GM12878 (cell line): ENCODE data around the gene ZNF618. TPM values are rescaled to one million over a fixed set of nuclear protein-coding genes. Genes with fewer than 3 reads are reported as not detected.

Experiments used
- ATAC-seq: fragments of 200-7000 bp; cut with Tn5 transposase; 3 replicates; pipeline ENCODE4 v1.9.1; 2020; ENCODE audit warnings: mild to moderate bottlenecking, moderate library complexity
- BruUV-seq: library from RNA; stranded (reverse); fragments of 400-500 nt; replicated peaks from 2 replicates; lab custom pipeline; 2021; lab: Mats Ljungman, UMichigan
- CTCF ChIA-PET: fragments of 300-600 bp; sonication (Branson Sonifier 250); formaldehyde crosslinking; extraction: SDS; loops from one replicate; lab custom pipeline; 2021; ENCODE audit warnings: inconsistent platforms; lab: Yijun Ruan, JAX
- POLR2A ChIA-PET: fragments of 350-600 bp; formaldehyde crosslinking; extraction: SDS; loops from one replicate; lab custom pipeline; 2021; ENCODE audit warnings: inconsistent platforms; lab: Charles Lee
- RAD21 ChIA-PET: fragments of 300-600 bp; sonication (Branson Sonifier 250); formaldehyde crosslinking; loops from one replicate; lab custom pipeline; 2023; ENCODE audit warnings: antibody characterized with exemption; ENCODE audit not compliant: unreplicated experiment; lab: Charles Lee
- SMC1A ChIA-PET: fragments of 300-600 bp; sonication (Branson Sonifier 250); formaldehyde crosslinking; loops from one replicate; lab custom pipeline; 2023; ENCODE audit not compliant: unreplicated experiment, uncharacterized antibody; lab: Charles Lee
- DNase-seq: peaks from one replicate; pipeline ENCODE4 v3.0.0-alpha.2; 2011; ENCODE audit warnings: low read depth, low spot score
- FAIRE-seq: peaks from 3 replicates; lab custom pipeline; 2011; peaks lifted over from hg19 to GRCh38; lab: Jason Lieb, UNC
- H2AFZ ChIP-seq: 2 replicates; pipeline ENCODE4 v1.6.0; 2011; ENCODE audit warnings: low read depth, low read length, control low read depth; ENCODE audit not compliant: control insufficient read depth
- H3K27ac ChIP-seq: 2 replicates; pipeline ENCODE4 v1.5.1; 2011; ENCODE audit warnings: control low read depth; ENCODE audit not compliant: control insufficient read depth, insufficient read depth
- H3K27me3 ChIP-seq, 2 experiments: replicated peaks in 1 of 2; 2 replicates each; pipeline versions ENCODE4 v1.6.0 to v1.6.1; 2011; ENCODE audit warnings: low read length in 1 of 2; ENCODE audit not compliant: control insufficient read depth in 2 of 2, insufficient read depth in 2 of 2
- H3K36me3 ChIP-seq, 2 experiments: 2 replicates each; pipeline ENCODE4 v1.5.1; 2011; ENCODE audit warnings: low read length in 1 of 2; ENCODE audit not compliant: control insufficient read depth in 2 of 2, insufficient read depth in 2 of 2
- H3K4me1 ChIP-seq: 2 replicates; pipeline ENCODE4 v1.6.1; 2011; ENCODE audit warnings: mild to moderate bottlenecking, low read length, moderate library complexity, mixed read lengths; ENCODE audit not compliant: control insufficient read depth, insufficient read depth
- H3K4me2 ChIP-seq: 2 replicates; pipeline ENCODE4 v1.6.0; 2011; ENCODE audit warnings: control low read depth; ENCODE audit not compliant: control insufficient read depth, insufficient read depth
- H3K4me3 ChIP-seq: fragments of 200-600 bp; sonication (generic); 2 replicates; pipeline ENCODE4 v1.5.1; 2016
- H3K79me2 ChIP-seq: 2 replicates; pipeline ENCODE4 v1.6.0; 2011; ENCODE audit warnings: low read length; ENCODE audit not compliant: control insufficient read depth, insufficient read depth
- H3K9ac ChIP-seq: 2 replicates; pipeline ENCODE4 v1.8.0; 2011; ENCODE audit warnings: low read length, control low read depth, mixed read lengths; ENCODE audit not compliant: control insufficient read depth, insufficient read depth
- H3K9me3 ChIP-seq: replicated peaks from 3 replicates; pipeline ENCODE4 v1.5.1; 2011; ENCODE audit warnings: mild to moderate bottlenecking, low read length; ENCODE audit not compliant: control insufficient read depth, insufficient read depth
- H4K20me1 ChIP-seq: 2 replicates; pipeline ENCODE4 v1.6.0; 2011; ENCODE audit not compliant: control insufficient read depth, insufficient read depth
- CHD2 ChIP-seq: IDR thresholded peaks from 2 replicates; pipeline ENCODE4 v1.6.1; 2011; ENCODE audit warnings: low read depth, low read length, improper control_type of control experiment, borderline replicate concordance
- FOXM1 ChIP-seq: IDR thresholded peaks from 2 replicates; pipeline ENCODE4 v1.6.1; 2012; ENCODE audit warnings: low read depth, mild to moderate bottlenecking, inconsistent platforms, low read length, moderate library complexity
- IRF4 ChIP-seq: IDR thresholded peaks from 2 replicates; pipeline ENCODE4 v1.6.1; 2011; ENCODE audit warnings: low read depth, low read length
- JUNB ChIP-seq: IDR thresholded peaks from 2 replicates; pipeline ENCODE4 v1.6.1; 2016; ENCODE audit warnings: antibody characterized with exemption, mild to moderate bottlenecking
- PAX8 ChIP-seq: fragments of 450-650 bp; IDR thresholded peaks from 2 replicates; pipeline ENCODE4 v1.6.1; 2017; ENCODE audit warnings: mild to moderate bottlenecking, moderate library complexity
- POLR2AphosphoS5 ChIP-seq: IDR thresholded peaks from 2 replicates; pipeline ENCODE4 v1.6.1; 2011; ENCODE audit warnings: mild to moderate bottlenecking, low read length, inconsistent platforms
- SIN3A ChIP-seq: IDR thresholded peaks from 2 replicates; pipeline ENCODE4 v1.6.1; 2012; ENCODE audit warnings: low read depth, low read length, improper control_type of control experiment
- SMAD1 ChIP-seq: fragments of 450-650 bp; IDR thresholded peaks from 2 replicates; pipeline ENCODE4 v1.6.1; 2018; ENCODE audit warnings: mild to moderate bottlenecking, low read depth; ENCODE audit not compliant: partially characterized antibody
- TAF1 ChIP-seq: IDR thresholded peaks from 2 replicates; pipeline ENCODE4 v1.6.1; 2011; ENCODE audit warnings: mild to moderate bottlenecking, low read depth, low read length, borderline replicate concordance
- TARDBP ChIP-seq: IDR thresholded peaks from 2 replicates; pipeline ENCODE4 v1.6.1; 2016; ENCODE audit warnings: borderline replicate concordance
- WGBS: methylation state at CpG from one replicate; pipeline ENCODE4 v1.1.6; 2016; ENCODE audit warnings: low lambda C conversion rate; ENCODE audit not compliant: insufficient replicate concordance, insufficient coverage; ENCODE audit errors: missing lambda C conversion rate; 5-methylcytosine and 5-hydroxymethylcytosine counted together
- in situ Hi-C: fragments of 300-500 bp; cut with MboI; formaldehyde crosslinking; loops from 9 replicates; pipeline ENCODE4 v1.14.3; 2018; ENCODE audit warnings: mixed read lengths
- intact Hi-C: fragments of 100-400 bp; cut with micrococcal nuclease; formaldehyde crosslinking; loops from one replicate; pipeline ENCODE4 v1.14.2; 2022; ENCODE audit not compliant: unreplicated experiment
- polyA plus RNA-seq, 11 experiments: library from polyadenylated mRNA; depleted of rRNA in 4 of 11; unstranded in 6 of 11; stranded (reverse) in 5 of 11; fragments of >200 nt; fragmentation: Nextera tagmentation in 4 of 11; fragmentation: Illumina TruSeq in 1 of 11; extraction: Ambion mirVana in 4 of 11; extraction: Trizol in 1 of 11; gene quantifications; 1 replicate in 1 of 11; 2 replicates in 10 of 11; pipeline versions ENCODE4 v1.2.1 to v1.2.3, GENCODE V29; 2011 to 2016; ENCODE audit warnings: inconsistent platforms in 2 of 11, missing spikeins in 2 of 11, low read depth in 1 of 11
- total RNA-seq, 4 experiments: library from RNA; depleted of rRNA in 3 of 4; stranded (reverse); fragments of >200 nt in 3 of 4; fragmentation: Illumina TruSeq in 1 of 4; extraction: Trizol in 1 of 4; gene quantifications; 2 replicates each; pipeline versions ENCODE4 v1.2.1 to v1.2.3, GENCODE V29; 2013 to 2021
- TF ChIP-seq, protein P1 (sequence below): fragments of 450-650 bp; IDR thresholded peaks from 2 replicates; pipeline ENCODE4 v1.6.1; 2016; ENCODE audit warnings: mild to moderate bottlenecking
- TF ChIP-seq, protein P2 (sequence below): IDR thresholded peaks from 2 replicates; pipeline ENCODE4 v1.6.1; 2012; ENCODE audit warnings: low read depth, low read length, improper control_type of control experiment
- TF ChIP-seq, protein P3 (sequence below): fragments of 450-650 bp; IDR thresholded peaks from 2 replicates; pipeline ENCODE4 v1.6.1; 2017; ENCODE audit warnings: mild to moderate bottlenecking, moderate library complexity

The ZNF618 gene
- total and polyA plus RNA-seq, 10 of the 15 experiments (the other 5 are each of a cell fraction or from before 2014, with no cell fraction given): 0.01 to 0.24 (median 0.06) TPM; not detected in 2

DNA sequence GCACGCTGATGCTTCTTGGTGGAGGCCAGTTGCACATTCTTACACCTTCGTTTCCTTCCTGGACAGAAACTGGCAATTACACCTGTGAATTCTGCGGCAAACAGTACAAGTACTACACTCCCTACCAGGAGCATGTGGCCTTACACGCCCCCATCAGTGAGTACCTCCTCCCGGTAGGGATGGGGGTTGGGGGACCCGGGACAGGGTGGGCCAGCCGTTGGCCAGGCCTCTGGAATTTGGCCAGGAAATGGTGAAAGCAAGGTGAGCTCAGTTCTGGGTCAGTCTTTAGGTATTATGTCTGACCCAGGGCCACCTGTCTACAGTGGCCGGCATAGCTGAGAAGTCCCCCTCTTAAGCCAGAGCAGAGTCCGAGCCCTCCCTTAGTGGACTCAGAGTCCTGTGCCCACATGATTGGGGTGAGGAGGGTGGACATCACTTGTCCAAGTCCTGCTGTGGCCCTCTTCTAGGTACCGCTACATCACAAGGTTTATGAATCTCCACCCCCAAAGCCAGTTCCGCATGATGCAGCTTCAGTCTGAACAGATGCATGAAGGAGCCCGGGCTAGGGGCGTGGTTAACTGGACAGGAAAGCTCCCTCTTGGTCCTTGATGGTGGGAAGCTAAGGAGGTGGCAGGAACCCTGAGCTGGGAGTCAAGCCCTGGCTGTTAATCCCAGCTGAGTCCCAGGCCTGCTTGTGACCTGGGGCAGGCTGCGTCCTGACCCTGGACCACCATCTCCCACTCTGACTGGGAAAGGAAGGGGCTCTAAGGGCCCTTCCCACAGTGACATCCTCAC is 140.7 kb downstream of the ZNF618 start:
- H4K20me1 ChIP-seq: no peaks in the 10 kb centered on the region
- no peak overlapping the region for H3K4me3 ChIP-seq
- H2AFZ ChIP-seq: no peak overlapping the region
- 24% methylated on average over 14 of the region's 14 CpGs for WGBS
- H3K4me2 ChIP-seq: no peak overlapping the region
- H3K9ac ChIP-seq: no peak overlapping the region
- no peaks in the 10 kb centered on the region for H3K79me2 ChIP-seq
- no peaks in the 10 kb centered on the region for H3K9me3 ChIP-seq
- H3K4me1 ChIP-seq: no peaks in the 10 kb centered on the region
- H3K36me3 ChIP-seq: no peaks in the 10 kb centered on the region
- BruUV-seq: no TSS peak
- CTCF ChIA-PET: no interaction called here
- no peak overlapping the region for H3K27ac ChIP-seq
- TF ChIP-seq SMAD1 (no peak), IRF4 (no peak), POLR2AphosphoS5 (no peak), JUNB (no peak), CHD2 (no peak), SIN3A (no peak), PAX8 (no peak), TAF1 (no peak), TARDBP (no peak), FOXM1 (no peak)
- TF ChIP-seq, protein P1, sequence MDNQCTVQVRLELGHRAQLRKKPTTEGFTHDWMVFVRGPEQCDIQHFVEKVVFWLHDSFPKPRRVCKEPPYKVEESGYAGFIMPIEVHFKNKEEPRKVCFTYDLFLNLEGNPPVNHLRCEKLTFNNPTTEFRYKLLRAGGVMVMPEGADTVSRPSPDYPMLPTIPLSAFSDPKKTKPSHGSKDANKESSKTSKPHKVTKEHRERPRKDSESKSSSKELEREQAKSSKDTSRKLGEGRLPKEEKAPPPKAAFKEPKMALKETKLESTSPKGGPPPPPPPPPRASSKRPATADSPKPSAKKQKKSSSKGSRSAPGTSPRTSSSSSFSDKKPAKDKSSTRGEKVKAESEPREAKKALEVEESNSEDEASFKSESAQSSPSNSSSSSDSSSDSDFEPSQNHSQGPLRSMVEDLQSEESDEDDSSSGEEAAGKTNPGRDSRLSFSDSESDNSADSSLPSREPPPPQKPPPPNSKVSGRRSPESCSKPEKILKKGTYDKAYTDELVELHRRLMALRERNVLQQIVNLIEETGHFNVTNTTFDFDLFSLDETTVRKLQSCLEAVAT: no peak
- TF ChIP-seq, protein P2, sequence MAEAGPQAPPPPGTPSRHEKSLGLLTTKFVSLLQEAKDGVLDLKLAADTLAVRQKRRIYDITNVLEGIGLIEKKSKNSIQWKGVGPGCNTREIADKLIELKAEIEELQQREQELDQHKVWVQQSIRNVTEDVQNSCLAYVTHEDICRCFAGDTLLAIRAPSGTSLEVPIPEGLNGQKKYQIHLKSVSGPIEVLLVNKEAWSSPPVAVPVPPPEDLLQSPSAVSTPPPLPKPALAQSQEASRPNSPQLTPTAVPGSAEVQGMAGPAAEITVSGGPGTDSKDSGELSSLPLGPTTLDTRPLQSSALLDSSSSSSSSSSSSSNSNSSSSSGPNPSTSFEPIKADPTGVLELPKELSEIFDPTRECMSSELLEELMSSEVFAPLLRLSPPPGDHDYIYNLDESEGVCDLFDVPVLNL: no peak
- TF ChIP-seq, protein P3, sequence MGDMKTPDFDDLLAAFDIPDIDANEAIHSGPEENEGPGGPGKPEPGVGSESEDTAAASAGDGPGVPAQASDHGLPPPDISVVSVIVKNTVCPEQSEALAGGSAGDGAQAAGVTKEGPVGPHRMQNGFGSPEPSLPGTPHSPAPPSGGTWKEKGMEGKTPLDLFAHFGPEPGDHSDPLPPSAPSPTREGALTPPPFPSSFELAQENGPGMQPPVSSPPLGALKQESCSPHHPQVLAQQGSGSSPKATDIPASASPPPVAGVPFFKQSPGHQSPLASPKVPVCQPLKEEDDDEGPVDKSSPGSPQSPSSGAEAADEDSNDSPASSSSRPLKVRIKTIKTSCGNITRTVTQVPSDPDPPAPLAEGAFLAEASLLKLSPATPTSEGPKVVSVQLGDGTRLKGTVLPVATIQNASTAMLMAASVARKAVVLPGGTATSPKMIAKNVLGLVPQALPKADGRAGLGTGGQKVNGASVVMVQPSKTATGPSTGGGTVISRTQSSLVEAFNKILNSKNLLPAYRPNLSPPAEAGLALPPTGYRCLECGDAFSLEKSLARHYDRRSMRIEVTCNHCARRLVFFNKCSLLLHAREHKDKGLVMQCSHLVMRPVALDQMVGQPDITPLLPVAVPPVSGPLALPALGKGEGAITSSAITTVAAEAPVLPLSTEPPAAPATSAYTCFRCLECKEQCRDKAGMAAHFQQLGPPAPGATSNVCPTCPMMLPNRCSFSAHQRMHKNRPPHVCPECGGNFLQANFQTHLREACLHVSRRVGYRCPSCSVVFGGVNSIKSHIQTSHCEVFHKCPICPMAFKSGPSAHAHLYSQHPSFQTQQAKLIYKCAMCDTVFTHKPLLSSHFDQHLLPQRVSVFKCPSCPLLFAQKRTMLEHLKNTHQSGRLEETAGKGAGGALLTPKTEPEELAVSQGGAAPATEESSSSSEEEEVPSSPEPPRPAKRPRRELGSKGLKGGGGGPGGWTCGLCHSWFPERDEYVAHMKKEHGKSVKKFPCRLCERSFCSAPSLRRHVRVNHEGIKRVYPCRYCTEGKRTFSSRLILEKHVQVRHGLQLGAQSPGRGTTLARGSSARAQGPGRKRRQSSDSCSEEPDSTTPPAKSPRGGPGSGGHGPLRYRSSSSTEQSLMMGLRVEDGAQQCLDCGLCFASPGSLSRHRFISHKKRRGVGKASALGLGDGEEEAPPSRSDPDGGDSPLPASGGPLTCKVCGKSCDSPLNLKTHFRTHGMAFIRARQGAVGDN: no peak
- RAD21 ChIA-PET: no interaction called here
- no peak for ATAC-seq
- no peak for FAIRE-seq
- DNase-seq: no peak
- no peaks in the 10 kb centered on the region for H3K27me3 ChIP-seq
- SMC1A ChIA-PET: no interaction called here
- POLR2A ChIA-PET: no interaction called here
- intact Hi-C loops (no loop called here), in situ Hi-C loops (no loop called here)
